OCI-M2 (cell line): ENCODE measurements around the gene SLC9A7.
"Not testable (repeated sequence)": the region's sequence is repeated elsewhere in the genome, so short reads cannot be mapped to it uniquely, and the experiment has no call there.

Experiments used
- DNase-seq: peaks from one replicate; lab custom pipeline; 2025; ENCODE audit not compliant: unreplicated experiment; lab: John Stamatoyannopoulos, UW

The SLC9A7 gene

GRCh38 chrX:46754586-46755061 is 4.3 kb downstream of the SLC9A7 start:
- DNase-seq: no peak

- DNase-seq: no peak
These were observed 4.9 kb downstream of the SLC9A7 start for GRCh38 chrX:46754036-46754435.

DNA sequence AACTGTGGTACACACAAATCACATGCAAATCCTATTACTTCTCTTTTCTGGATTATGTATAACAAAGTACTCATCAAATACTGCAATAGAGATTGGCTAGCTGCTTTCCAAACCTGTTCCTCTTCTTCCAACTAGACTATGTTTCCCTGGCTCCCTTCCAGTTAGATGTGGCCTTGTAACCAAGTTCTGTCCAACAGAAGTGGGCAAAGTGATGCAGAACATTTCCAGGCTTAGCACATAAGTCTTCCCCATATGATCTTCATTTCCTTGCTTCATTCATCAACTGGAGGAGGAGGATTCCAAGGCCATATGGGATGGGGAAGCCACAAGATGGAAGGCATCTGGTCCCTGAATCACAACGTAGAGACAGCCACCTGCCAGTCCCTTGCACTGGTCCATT is 8.0 kb downstream of the SLC9A7 start:
- DNase-seq: no peak

GRCh38 chrX:46744009-46744408 is 14.9 kb downstream of the SLC9A7 start:
- DNase-seq: no peak

DNA sequence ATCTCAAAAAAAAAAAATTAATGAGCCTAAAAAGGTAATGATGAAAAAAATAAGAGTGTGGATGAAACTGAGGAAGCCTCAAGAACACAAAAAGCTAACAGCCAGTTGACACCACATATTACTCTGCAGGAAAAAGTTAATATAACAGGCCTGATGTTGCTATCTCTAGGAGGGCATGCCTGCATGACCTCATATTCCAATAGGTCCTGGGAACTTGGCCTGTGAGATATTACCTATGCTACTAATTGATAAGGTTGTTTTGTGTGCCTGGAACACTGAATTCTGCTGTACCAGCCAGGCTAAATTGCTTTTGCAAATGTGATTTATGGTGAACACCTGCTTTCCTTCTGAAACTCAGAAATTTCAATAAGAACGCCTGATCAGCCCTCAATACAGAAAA is 15.9 kb downstream of the SLC9A7 start:
- no peak for DNase-seq

DNA sequence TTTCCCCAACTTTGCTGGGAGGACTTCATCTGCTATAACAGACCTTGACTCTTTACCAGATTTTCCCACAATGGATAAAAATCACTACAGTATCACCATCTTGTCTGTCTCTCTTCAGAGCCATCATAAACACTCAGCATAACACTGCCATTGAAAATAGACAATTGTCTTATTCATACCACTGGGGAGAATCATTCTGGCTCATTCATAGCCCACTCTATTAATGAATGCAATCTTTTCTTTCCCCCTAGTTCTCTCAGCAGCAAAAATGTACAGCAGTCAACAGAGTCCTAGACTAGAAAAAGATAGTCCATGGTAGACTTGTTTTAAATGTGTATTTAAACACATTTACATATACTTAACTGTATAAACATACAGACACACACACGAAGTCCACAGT is 19.2 kb downstream of the SLC9A7 start:
- DNase-seq: no peak

GRCh38 chrX:46737462-46737861 is 21.5 kb downstream of the SLC9A7 start:
- DNase-seq: no peak

GRCh38 chrX:46737041-46737440 is 21.9 kb downstream of the SLC9A7 start:
- DNase-seq: no peak

DNA sequence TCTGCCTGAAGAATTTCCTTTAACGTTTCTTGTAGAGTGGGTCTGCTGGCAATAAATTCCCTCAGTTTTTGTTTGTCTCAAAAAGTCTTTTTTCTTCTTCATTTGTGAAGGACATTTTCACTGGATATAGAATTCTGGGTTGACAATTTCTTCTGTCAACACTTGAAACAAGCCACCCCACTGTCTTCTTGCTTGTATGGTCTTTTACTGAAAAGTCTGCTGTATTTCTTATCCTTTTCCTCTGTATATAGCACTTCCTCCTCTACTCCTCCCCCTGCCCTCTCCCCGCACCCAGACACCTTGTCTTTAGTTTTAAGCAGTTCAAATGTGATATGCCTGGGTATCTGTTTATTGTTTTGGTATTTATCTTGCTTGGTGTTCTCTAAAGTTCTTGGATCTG is 23.3 kb downstream of the SLC9A7 start:
- no peak for DNase-seq

- DNase-seq: no peak
These were observed 25.7 kb downstream of the SLC9A7 start for GRCh38 chrX:46733226-46733625.

DNA sequence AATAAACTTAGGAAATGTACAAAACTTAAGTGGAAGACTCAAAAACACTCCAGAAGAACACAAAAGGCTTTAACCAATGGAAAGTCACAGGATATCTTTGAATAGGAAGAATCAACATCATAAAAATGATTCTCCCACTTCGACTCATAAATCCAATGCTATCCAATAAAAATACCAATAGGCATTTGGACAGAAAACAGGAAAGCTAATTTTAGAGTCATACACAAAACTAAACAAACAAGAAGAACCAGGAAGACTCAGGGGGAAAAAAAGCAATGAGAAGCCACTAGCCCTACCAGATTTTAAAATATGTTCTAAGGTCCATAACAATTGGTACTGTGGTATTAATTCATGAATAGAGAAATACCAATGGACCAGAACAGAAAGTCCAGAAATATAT is 28.2 kb downstream of the SLC9A7 start:
- DNase-seq: no peak

DNA sequence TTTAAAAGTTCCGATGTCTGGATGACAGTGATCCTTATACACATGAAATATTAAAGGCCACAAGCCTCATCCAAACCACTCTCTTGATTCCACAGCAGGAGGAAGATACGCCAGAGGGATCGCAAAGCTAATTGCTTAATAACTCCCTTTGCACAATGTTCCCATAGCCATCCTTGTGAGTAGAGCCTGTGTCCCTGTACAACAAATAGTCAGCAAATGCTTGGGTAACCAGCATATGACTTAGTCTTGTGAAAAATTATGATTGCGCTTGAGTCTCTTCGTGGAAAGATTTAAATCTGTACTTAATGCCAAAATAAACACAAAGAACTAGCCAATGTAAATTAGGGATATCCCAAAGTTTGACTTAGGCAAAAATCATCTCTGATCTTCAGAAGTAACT is 31.5 kb downstream of the SLC9A7 start:
- DNase-seq: no peak

- DNase-seq: not testable (repeated sequence)
These were observed 35.4 kb downstream of the SLC9A7 start for GRCh38 chrX:46723569-46723927.

- DNase-seq: no peak
These were observed 36.0 kb downstream of the SLC9A7 start for GRCh38 chrX:46722742-46723568.

DNA sequence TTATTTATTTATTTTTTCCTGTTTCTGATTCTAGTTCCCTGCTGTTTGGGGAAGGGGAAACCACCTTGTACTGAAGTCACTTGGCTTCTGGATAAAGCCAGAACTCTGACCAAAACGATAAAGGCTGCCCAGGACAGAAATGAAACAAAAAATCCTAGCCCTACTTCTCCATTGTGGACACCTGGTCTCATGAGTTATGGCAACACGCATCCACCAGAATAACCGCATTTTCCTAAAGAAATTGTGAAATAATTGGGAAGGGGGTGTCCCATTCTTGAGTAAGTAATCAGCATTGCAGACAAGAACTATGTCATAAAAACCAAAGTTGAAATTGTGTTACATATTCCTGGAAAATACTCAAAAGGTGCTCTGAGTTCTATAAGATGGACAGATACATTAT is 42.1 kb downstream of the SLC9A7 start:
- DNase-seq: no peak

DNA sequence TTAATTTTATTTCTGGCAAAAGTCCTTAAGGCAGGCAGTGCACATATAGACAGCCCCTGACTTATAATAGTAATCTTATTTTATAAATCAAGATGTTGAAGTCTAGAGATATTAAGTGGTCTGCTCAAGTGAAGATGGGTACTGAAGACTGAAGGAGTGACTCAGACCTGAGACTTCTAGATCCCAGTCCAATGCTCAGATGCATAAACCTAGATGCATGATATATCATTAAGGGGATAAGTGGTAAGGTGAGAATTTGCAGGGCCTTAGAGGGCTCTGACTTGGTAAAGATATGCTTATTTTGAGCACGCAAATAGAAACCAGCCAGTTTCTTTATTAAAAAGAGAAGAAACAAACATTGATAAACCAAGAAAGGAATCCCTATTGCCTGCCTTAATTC is 42.9 kb downstream of the SLC9A7 start:
- no peak for DNase-seq

- DNase-seq: no peak
These were observed 43.4 kb downstream of the SLC9A7 start for GRCh38 chrX:46715530-46715929.

DNA sequence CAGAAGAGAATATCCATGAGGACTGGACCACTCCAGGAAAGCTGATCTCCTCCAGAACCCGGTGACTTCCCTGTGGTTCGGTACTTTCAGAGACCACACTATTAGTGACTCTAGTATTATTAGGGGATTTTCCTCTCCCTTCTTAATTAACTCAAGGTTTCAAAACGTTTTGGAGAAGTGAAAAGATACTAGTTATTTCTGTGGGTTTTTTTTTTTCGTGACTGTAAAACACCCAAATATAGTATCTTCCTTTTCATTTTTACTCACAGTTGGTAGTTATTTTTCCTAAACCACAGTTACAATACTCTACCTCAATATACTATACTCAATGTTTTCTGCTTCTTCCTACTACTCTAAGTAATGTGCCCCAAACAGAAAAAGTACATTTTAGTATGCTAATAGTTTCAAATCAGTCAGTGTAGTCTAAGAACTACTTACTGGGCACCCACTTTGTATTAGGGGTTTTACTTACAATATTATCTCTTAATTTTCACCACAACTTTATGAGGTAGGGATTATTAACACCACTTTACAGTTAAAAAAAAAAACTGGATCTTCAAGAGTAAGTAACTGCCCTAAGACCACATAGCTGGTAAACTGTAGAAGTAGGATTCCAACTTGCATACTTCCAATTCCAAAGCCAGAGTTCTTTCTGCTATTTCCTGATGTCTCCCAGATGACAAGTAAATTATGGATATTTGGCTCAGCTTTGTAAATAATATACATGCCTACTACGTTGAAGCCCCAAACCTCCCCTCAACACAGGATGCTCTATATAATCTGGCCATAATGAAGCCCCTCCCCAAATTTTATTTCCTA is 45.0 kb downstream of the SLC9A7 start:
- DNase-seq: no peak

DNA sequence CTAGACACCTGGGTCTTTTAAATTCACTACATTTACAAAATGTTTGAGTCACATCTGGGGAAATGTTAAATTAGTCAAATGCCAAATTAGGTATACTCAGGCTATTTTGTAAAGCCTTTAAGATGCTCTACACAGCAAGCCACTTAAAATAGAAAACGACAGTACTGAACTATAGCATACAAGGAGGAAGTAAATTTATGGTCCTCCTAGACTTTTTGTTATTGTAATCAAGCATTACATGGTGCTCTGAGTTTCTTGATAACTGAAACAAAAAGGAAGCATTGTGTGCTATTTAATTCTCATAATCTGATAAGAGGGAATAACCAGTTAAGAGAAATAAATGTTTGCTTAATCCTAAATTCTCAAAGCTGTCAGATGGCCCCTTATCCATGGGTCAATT is 46.2 kb downstream of the SLC9A7 start:
- DNase-seq: no peak

GRCh38 chrX:46710927-46711623 is 47.8 kb downstream of the SLC9A7 start:
- DNase-seq: no peak

DNA sequence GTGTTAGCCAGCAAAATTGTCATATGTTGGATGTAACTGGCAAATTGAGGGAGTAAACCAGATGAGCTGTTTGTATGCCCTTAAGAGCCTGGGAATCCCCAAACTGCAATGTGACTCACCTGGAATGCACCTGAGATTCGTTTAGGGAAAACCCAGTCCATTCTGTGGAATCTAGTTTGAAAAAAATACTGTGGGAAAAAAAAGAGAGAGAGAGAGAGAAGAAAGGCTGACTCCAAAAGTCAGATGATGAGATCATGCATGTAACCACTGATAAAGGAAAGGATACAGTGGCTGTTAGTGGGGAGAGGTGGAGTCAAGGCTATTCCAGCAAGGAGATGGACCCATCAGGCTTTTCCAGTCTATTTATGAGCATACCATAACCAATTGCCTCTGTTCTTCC is 48.5 kb downstream of the SLC9A7 start:
- no peak for DNase-seq
